ENCODE results near the gene LCMT2. TPM values are rescaled to one million over a fixed set of nuclear protein-coding genes. Genes with fewer than 3 reads are reported as not detected.

Gene LCMT2
- total and polyA plus RNA-seq, 2 of the 8 experiments (the other 6 are each of a cell fraction or from before 2014, with no cell fraction given), result 11.2 to 11.9 TPM

DNA sequence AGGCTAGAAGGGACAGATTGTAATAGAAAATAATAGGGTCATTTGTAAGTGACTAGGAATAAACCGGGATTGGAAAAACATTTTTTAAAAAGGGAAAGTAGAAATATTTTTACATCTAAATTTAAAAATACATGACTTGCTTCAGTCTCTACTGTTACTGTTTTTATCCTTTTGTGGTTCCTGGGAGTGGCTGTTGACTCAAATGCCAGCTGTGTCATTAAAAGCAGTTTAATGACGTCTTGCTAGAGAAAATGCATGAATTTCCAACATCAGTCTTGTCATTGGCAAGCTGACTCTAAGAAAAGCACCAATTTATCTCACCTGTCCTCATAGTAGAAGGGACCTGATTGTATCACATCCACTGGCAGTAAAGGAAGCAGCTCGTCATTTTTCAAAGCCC, 16.7 kb upstream of the LCMT2 start:
- Histone ChIP-seq H3K4me2 (ENCODE audit: insufficient read depth in 1 of 2, low read depth in 2 of 2, low read length in 2 of 2) (no peak overlapping the region), H3K14ac (ENCODE audit: insufficient read length) (no peak overlapping the region), H2BK120ac (replicated peaks; ENCODE audit: low read depth, low read length) (no peak overlapping the region), H4K8ac (ENCODE audit: extremely low read depth, insufficient read depth, low read length) (no peak overlapping the region), H2AK5ac (ENCODE audit: low read depth, low read length) (no peak overlapping the region), H3K4me3 (ENCODE audit: extremely low read depth in 1 of 4, insufficient read depth in 2 of 4, low read depth in 3 of 4, low read length in 4 of 4) (no peak overlapping the region), H3K79me2 (ENCODE audit: control insufficient read depth in 1 of 2, insufficient read depth in 2 of 2, low read length in 2 of 2) (no peaks in the 10 kb centered on the region), H2BK12ac (ENCODE audit: low read depth, low read length) (no peak overlapping the region), H3K56ac (replicated peaks; ENCODE audit: insufficient read length, low read depth, low read length) (no peak overlapping the region), H3K27ac (ENCODE audit: low read depth, low read length) (no peak overlapping the region), H3K23me2 (ENCODE audit: low read depth, low read length) (no peaks in the 10 kb centered on the region), H3K79me1 (ENCODE audit: low read depth, low read length) (no peaks in the 10 kb centered on the region), H4K91ac (replicated peaks; ENCODE audit: insufficient read length, low read length) (no peak overlapping the region), H3K27me3 (replicated peaks in 1 of 4; ENCODE audit: control insufficient read depth in 3 of 4, extremely low read depth in 1 of 4, insufficient read depth in 3 of 4, low read length in 3 of 4) (no peaks in the 10 kb centered on the region), H3K18ac (ENCODE audit: extremely low read depth, low read length) (no peak overlapping the region), H3K23ac (ENCODE audit: insufficient read length) (no peak overlapping the region), H3K9ac (replicated peaks in 1 of 4; ENCODE audit: extremely low read depth in 1 of 4, low read depth in 3 of 4, low read length in 3 of 4) (no peak overlapping the region), H4K5ac (ENCODE audit: insufficient read length, low read depth, low read length) (no peak overlapping the region), H4K20me1 (replicated peaks in 1 of 2; ENCODE audit: control insufficient read depth in 1 of 2, insufficient read depth in 2 of 2, low read length in 2 of 2) (no peaks in the 10 kb centered on the region), H2BK15ac (ENCODE audit: low read length) (no peak overlapping the region), H3K4me1 (replicated peaks in 1 of 4; ENCODE audit: control insufficient read depth in 3 of 4, insufficient read depth in 4 of 4, low read length in 3 of 4) (no peaks in the 10 kb centered on the region), H3K36me3 (ENCODE audit: control insufficient read depth in 2 of 4, insufficient read depth in 4 of 4, low read length in 3 of 4) (peaks cover 0 to 27% (median 5%) of the 10 kb centered on the region in 4 experiments; a peak in 7 of 8 replicates), H2BK20ac (ENCODE audit: low read length) (no peak overlapping the region), H2AFZ (ENCODE audit: low read length) (no peak overlapping the region), H3K4ac (replicated peaks; ENCODE audit: insufficient read length, low read depth, low read length) (no peak overlapping the region), H3K9me3 (ENCODE audit: insufficient read depth in 2 of 2, low read depth in 1 of 2, low read length in 1 of 2) (no peaks in the 10 kb centered on the region), H2BK5ac (ENCODE audit: low read depth, low read length) (no peak overlapping the region)
- TF ChIP-seq SIX5 (IDR thresholded peaks at IDR 0.05; ENCODE audit: low read depth, low read length) (no peak), CHD2 (IDR thresholded peaks at IDR 0.05; ENCODE audit: low read length) (no peak), TBP (IDR thresholded peaks at IDR 0.05; ENCODE audit: low read depth, low read length) (no peak), CREB1 (IDR thresholded peaks at IDR 0.05) (no peak), SUZ12 (IDR thresholded peaks at IDR 0.05; ENCODE audit: low read length) (no peak)
- FAIRE-seq (no peak), DNase-seq (ENCODE audit: low read depth in 1 of 2, low spot score in 2 of 2) (no peak)
- WGBS, 2 experiments (ENCODE audit: extremely low coverage in 1 of 2, insufficient coverage in 1 of 2, insufficient read length in 1 of 2, insufficient replicate concordance in 2 of 2, low coverage in 1 of 2, low lambda C conversion rate in 2 of 2, missing lambda C conversion rate in 1 of 2), result 89% methylated on average over 3 of the region's 3 CpGs; no CpG with 5 or more reads in 1 of the 2 experiments
- POLR2A ChIA-PET (ENCODE audit: partially characterized antibody), result interaction anchor here (1.7 kb wide), 1 partner anchor 14 kb away, joined by 3 read pairs; no protein-coding TSS in a partner anchor
- CTCF ChIA-PET (ENCODE audit: partially characterized antibody), result interaction anchor here (1.1 to 2.1 kb wide), 2 partner anchors 9 to 138 kb away, joined by 3 to 7 read pairs; no protein-coding TSS in a partner anchor

All from H1 (cell line).